ENCODE measurements around the gene TAGLN3.

Gene TAGLN3

GRCh38 chr3:112043621-112044201 is 45.0 kb downstream of the TAGLN3 start:
- DNase-seq: peak; percentile 47 to 59
- peak; percentile 95 for ATAC-seq
- no peaks in the 10 kb centered on the region for H3K27me3 Mint-ChIP-seq
- H3K4me3 Mint-ChIP-seq: no peak overlapping the region
- no peak overlapping the region for H3K27ac Mint-ChIP-seq
- peaks cover 7% of the 10 kb centered on the region for H3K4me1 Mint-ChIP-seq
- no peaks in the 10 kb centered on the region for H3K9me3 Mint-ChIP-seq

GRCh38 chr3:112046599-112046998 is 47.9 kb downstream of the TAGLN3 start:
- Mint-ChIP-seq H3K27me3 (no peaks in the 10 kb centered on the region), H3K4me1 (peaks cover 7% of the 10 kb centered on the region), H3K4me3 (no peak overlapping the region), H3K27ac (no peak overlapping the region), H3K9me3 (no peaks in the 10 kb centered on the region)
- ATAC-seq (no peak), DNase-seq (no peak)

- no peak for ATAC-seq
- H3K9me3 Mint-ChIP-seq: no peaks in the 10 kb centered on the region
- H3K27me3 Mint-ChIP-seq: no peaks in the 10 kb centered on the region
- DNase-seq: no peak
- H3K4me1 Mint-ChIP-seq: peaks cover 7% of the 10 kb centered on the region
- H3K27ac Mint-ChIP-seq: no peak overlapping the region
- H3K4me3 Mint-ChIP-seq: no peak overlapping the region
Measured at GRCh38 chr3:112047264-112047663, 48.5 kb downstream of the TAGLN3 start.

GRCh38 chr3:112048911-112049310 is 50.2 kb downstream of the TAGLN3 start:
- H3K27me3 Mint-ChIP-seq: no peaks in the 10 kb centered on the region
- no peak for DNase-seq
- peaks cover 7% of the 10 kb centered on the region for H3K4me1 Mint-ChIP-seq
- H3K4me3 Mint-ChIP-seq: no peak overlapping the region
- H3K9me3 Mint-ChIP-seq: no peaks in the 10 kb centered on the region
- no peak overlapping the region for H3K27ac Mint-ChIP-seq
- ATAC-seq: no peak

GRCh38 chr3:112053229-112053628 is 54.5 kb downstream of the TAGLN3 start:
- Mint-ChIP-seq H3K27me3 (no peaks in the 10 kb centered on the region), H3K4me1 (peaks cover 9% of the 10 kb centered on the region), H3K27ac (no peak overlapping the region), H3K4me3 (no peak overlapping the region), H3K9me3 (no peaks in the 10 kb centered on the region)
- DNase-seq (no peak), ATAC-seq (no peak)

GRCh38 chr3:112056451-112056929 is 57.8 kb downstream of the TAGLN3 start:
- peaks cover 9% of the 10 kb centered on the region for H3K4me1 Mint-ChIP-seq
- no peak overlapping the region for H3K27ac Mint-ChIP-seq
- no peak for DNase-seq
- no peaks in the 10 kb centered on the region for H3K27me3 Mint-ChIP-seq
- ATAC-seq: peak; percentile 93
- peaks cover 5 to 15% of the 10 kb centered on the region in 2 donors for H3K9me3 Mint-ChIP-seq
- H3K4me3 Mint-ChIP-seq: peak overlapping the region in 1 of 2 donors; percentile 28

- Mint-ChIP-seq H3K4me3 (no peak overlapping the region), H3K4me1 (peaks cover 9% of the 10 kb centered on the region), H3K27ac (no peak overlapping the region), H3K27me3 (no peaks in the 10 kb centered on the region), H3K9me3 (peaks cover 5 to 15% of the 10 kb centered on the region in 2 donors)
- no peak for DNase-seq
- ATAC-seq: no peak
Measured at GRCh38 chr3:112059497-112059896, 60.8 kb downstream of the TAGLN3 start.

GRCh38 chr3:112061152-112061551 is 62.4 kb downstream of the TAGLN3 start:
- Mint-ChIP-seq H3K27ac (no peak overlapping the region), H3K4me3 (no peak overlapping the region), H3K9me3 (peaks cover 5 to 15% of the 10 kb centered on the region in 2 donors), H3K4me1 (peaks cover 9% of the 10 kb centered on the region), H3K27me3 (no peaks in the 10 kb centered on the region)
- no peak for ATAC-seq
- no peak for DNase-seq
